ENCODE data around the gene ACADL.
"Not testable (repeated sequence)": the region's sequence is repeated elsewhere in the genome, so short reads cannot be mapped to it uniquely, and the experiment has no call there.

The ACADL gene

GRCh38 chr2:210199854-210200253 is 25.4 kb downstream of the ACADL start:
- no peak for DNase-seq (ENCODE audit: low read depth)

- no peak for DNase-seq (ENCODE audit: low read depth)
Measured at GRCh38 chr2:210199186-210199765, 26.0 kb downstream of the ACADL start.

- DNase-seq (ENCODE audit: low read depth), result no peak
Measured at GRCh38 chr2:210198326-210198725, 26.9 kb downstream of the ACADL start.

- DNase-seq (ENCODE audit: low read depth), result no peak
Measured at GRCh38 chr2:210197720-210198119, 27.5 kb downstream of the ACADL start.

GRCh38 chr2:210195101-210195852 is 30.0 kb downstream of the ACADL start:
- no peak for DNase-seq (ENCODE audit: low read depth)

GRCh38 chr2:210190345-210190744 is 34.9 kb downstream of the ACADL start:
- no peak for DNase-seq (ENCODE audit: low read depth)

GRCh38 chr2:210189452-210190138 is 35.7 kb downstream of the ACADL start:
- no peak for DNase-seq (ENCODE audit: low read depth)

DNA sequence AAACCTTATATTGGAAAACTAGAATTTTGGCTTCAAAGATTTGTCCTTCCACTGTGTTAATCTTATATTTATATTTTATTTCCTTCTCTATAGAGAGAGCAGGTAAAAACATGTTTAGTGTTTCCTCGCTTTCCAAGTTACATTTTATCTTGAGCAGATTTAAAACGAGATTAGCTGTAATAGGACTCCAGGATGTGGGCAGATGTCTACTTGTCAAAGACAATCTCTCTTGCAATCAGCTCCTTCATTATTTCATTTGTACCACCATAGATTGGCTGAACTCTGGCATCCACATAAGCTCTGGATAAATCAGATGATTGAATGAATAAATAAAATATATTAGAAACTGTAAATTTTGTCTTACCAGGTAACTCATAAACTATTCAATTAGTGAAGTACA is 36.5 kb downstream of the ACADL start:
- no peak for DNase-seq (ENCODE audit: low read depth)

DNA sequence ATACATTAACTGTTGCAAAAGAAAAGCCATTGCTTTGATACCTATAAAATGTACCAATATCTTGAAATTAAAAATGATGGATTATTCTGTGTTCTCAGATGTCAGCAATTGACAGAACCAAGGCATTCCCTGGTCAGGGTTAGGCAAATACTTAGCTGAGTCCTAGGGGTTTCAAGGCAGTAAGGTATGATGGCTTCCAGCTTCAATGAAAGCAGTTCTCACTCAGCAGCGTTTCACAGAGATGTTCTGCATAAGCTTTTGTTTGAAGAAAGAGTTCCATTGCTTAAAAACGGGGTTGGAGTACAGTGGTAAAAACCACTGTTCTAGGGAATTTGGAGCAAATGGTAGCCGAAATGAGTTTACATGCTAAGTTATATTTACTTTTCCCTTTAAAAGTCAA is 37.1 kb downstream of the ACADL start:
- no peak for DNase-seq (ENCODE audit: low read depth)

- DNase-seq (ENCODE audit: low read depth), result not testable (repeated sequence)
Measured at GRCh38 chr2:210183936-210184335, 41.3 kb downstream of the ACADL start.

GRCh38 chr2:210181606-210182088 is 43.6 kb downstream of the ACADL start:
- DNase-seq (ENCODE audit: low read depth), result not testable (repeated sequence)

GRCh38 chr2:210181033-210181605 is 44.1 kb downstream of the ACADL start:
- not testable (repeated sequence) for DNase-seq (ENCODE audit: low read depth)

GRCh38 chr2:210180477-210180876 is 44.8 kb downstream of the ACADL start:
- DNase-seq (ENCODE audit: low read depth), result no peak

- DNase-seq (ENCODE audit: low read depth), result no peak
Measured at GRCh38 chr2:210179351-210179990, 45.8 kb downstream of the ACADL start.

DNA sequence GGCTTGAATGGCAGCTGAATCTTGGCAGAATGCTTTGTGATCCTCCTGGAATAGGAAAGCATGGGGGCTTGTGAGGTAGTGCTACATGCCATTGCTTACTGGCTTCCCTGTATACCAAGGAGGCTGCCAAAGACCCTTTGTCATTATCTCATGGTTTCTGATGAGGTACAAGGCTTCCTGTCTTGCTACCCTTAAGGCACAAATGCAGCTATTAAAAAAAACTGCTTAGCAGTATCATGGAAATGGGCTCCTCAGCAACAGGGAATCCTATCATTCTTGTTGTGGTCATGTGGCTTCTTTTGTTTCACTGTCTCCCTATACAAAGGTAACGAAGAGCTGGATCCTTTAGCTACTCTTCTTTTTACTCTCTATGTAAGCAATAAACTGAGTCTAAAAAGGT is 47.5 kb downstream of the ACADL start:
- DNase-seq (ENCODE audit: low read depth), result no peak

- not testable (repeated sequence) for DNase-seq (ENCODE audit: low read depth)
Measured at GRCh38 chr2:210177115-210177514, 48.1 kb downstream of the ACADL start.

DNA sequence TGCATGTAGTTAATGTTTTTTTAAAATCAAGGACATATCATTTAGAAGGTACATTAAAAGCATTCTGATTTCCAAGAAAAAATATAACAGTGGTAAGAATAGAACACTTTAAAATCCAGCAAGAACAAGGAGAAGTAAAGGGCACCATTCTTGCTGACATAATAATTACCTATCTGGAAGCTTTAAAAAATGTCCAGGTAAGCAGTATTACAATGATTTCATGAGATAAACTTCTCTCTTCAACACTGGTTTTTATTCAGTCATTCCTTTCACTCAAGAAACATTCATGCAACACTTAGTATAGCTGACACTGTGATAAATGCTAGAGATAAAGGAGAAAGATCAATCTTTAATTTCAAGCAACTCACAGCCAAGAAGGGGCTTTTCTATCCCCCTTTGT is 51.2 kb downstream of the ACADL start:
- no peak for DNase-seq (ENCODE audit: low read depth)

- DNase-seq (ENCODE audit: low read depth), result no peak
Measured at GRCh38 chr2:210172219-210172575, 53.0 kb downstream of the ACADL start.

DNA sequence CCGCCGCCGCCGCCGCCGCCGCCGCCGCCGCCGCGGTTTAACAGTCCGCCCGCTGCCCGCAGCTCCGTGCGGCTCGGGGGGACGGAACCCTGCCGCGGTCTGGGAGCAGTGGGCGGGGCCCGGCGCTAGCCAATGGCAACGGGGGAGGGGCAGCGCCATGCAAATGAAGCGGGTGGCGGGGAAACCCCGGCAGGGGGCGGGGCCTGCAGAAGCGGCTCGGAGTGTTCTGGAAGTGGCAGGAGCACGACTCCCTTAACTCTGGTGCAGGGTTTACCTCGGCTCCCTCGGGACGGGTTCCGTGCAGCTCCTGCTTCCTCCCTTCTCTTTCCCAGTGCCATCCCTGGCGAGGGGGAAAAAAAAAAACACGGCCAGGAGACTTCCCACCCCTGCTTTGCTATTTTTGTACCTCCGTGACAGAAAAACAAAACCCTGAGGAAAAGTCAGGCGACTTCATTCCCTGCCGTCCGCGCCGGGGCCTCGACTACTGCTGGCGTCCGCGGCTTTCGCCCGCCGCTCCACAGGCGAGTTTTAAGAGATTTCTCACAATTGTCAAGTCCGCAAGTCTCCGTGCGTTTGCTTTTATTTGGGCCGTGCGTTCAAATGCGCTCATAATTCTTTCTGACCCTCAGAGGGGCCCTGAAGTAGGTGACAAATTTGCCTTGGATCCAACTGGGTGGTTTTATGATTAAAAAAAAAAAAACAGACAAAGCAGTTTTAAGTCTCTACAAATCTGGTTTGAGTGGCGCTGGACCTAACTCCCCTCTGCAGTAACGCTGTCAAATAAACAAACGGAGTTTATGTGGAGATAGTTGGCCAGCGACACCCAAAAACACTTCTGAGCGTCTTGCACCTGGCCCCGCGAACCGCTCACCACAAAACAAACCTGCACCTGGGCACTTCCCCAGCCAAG is 53.7 kb downstream of the ACADL start, which contains the start of gene KANSL1L:
TSS of gene KANSL1L (minus strand) at position 101 of the 910 bp plus-strand sequence. CDS start 16,827 bp downstream, outside the sequence.
- peak; percentile 95 for DNase-seq (ENCODE audit: low read depth)

- DNase-seq (ENCODE audit: low read depth), result peak; percentile 95
Measured at GRCh38 chr2:210170446-210171303, 54.6 kb downstream of the ACADL start.

Measured in stimulated activated CD8-positive, alpha-beta memory T cell treated with anti-CD3 and anti-CD28 coated beads, Interleukin-7, amount 100 ng/mL, for 24 hours (primary cell).